Neural progenitor cell (in vitro differentiated cells): ENCODE measurements around the gene SFRP4. TPM values are rescaled to one million over a fixed set of nuclear protein-coding genes. Genes with fewer than 3 reads are reported as not detected.
"Not testable (repeated sequence)": the region's sequence is repeated elsewhere in the genome, so short reads cannot be mapped to it uniquely, and the experiment has no call there.

Experiments used
- DNase-seq: peaks from one replicate; pipeline ENCODE4 v3.0.0-alpha.2; 2016; ENCODE audit warnings: low spot score
- H2AFZ ChIP-seq: fragments of 200-600 bp; sonication (generic); replicated peaks from 2 replicates; pipeline ENCODE4 v1.6.1; 2016; ENCODE audit warnings: antibody characterized with exemption
- H3F3A ChIP-seq: fragments of 200-600 bp; sonication (generic); 2 replicates; pipeline ENCODE4 v1.6.1; 2016; ENCODE audit warnings: antibody characterized with exemption, low read depth
- H3K27ac ChIP-seq: fragments of 200-600 bp; sonication (generic); 2 replicates; pipeline ENCODE4 v1.5.1; 2016; ENCODE audit warnings: mild to moderate bottlenecking
- H3K27me3 ChIP-seq: fragments of 200-600 bp; sonication (generic); 2 replicates; pipeline ENCODE4 v1.6.1; 2016; ENCODE audit warnings: mild to moderate bottlenecking, moderate library complexity
- H3K36me3 ChIP-seq: fragments of 200-600 bp; sonication (generic); 2 replicates; pipeline ENCODE4 v1.5.1; 2016
- H3K4me1 ChIP-seq: fragments of 200-600 bp; sonication (generic); 2 replicates; pipeline ENCODE4 v1.6.1; 2016; ENCODE audit warnings: mixed run types
- H3K4me2 ChIP-seq: fragments of 200-600 bp; sonication (generic); 2 replicates; pipeline ENCODE4 v1.6.1; 2016
- H3K4me3 ChIP-seq: fragments of 200-600 bp; sonication (generic); 2 replicates; pipeline ENCODE4 v1.5.1; 2016
- H3K79me2 ChIP-seq: fragments of 200-600 bp; sonication (generic); 2 replicates; pipeline ENCODE4 v1.6.1; 2016; ENCODE audit warnings: low read depth
- H3K9ac ChIP-seq: fragments of 200-600 bp; sonication (generic); 2 replicates; pipeline ENCODE4 v1.6.1; 2016
- H3K9me3 ChIP-seq: fragments of 200-600 bp; sonication (generic); 2 replicates; pipeline ENCODE4 v1.5.1; 2016; ENCODE audit warnings: low read depth
- H4K20me1 ChIP-seq: fragments of 200-600 bp; sonication (generic); 2 replicates; pipeline ENCODE4 v1.6.1; 2016; ENCODE audit warnings: low read depth
- H3K27ac Mint-ChIP-seq: 3 replicates; pipeline ENCODE4 v1.8.0; 2021; ENCODE audit warnings: mixed read lengths
- H3K27me3 Mint-ChIP-seq: 2 replicates; pipeline ENCODE4 v1.8.0; 2022; ENCODE audit warnings: low read depth, mild to moderate bottlenecking, inconsistent platforms, moderate library complexity, mixed read lengths; ENCODE audit not compliant: insufficient read depth
- H3K36me3 Mint-ChIP-seq: 3 replicates; pipeline ENCODE4 v1.8.0; 2021; ENCODE audit warnings: mixed read lengths
- H3K4me1 Mint-ChIP-seq: 3 replicates; pipeline ENCODE4 v1.8.0; 2021; ENCODE audit warnings: mixed read lengths
- H3K4me3 Mint-ChIP-seq: 3 replicates; pipeline ENCODE4 v1.8.0; 2021; ENCODE audit warnings: mild to moderate bottlenecking, moderate library complexity, mixed read lengths
- H3K9me3 Mint-ChIP-seq: 3 replicates; pipeline ENCODE4 v1.8.0; 2020; ENCODE audit warnings: mixed read lengths
- CTCF ChIP-seq: fragments of 200-600 bp; sonication (generic); IDR thresholded peaks from 2 replicates; pipeline ENCODE4 v1.5.1; 2017; ENCODE audit warnings: antibody characterized with exemption, mild to moderate bottlenecking
- EZH2 ChIP-seq: fragments of 200-600 bp; sonication (generic); IDR thresholded peaks from 2 replicates; pipeline ENCODE4 v1.6.1; 2017; ENCODE audit warnings: antibody characterized with exemption, mild to moderate bottlenecking, moderate library complexity
- EZH2phosphoT487 ChIP-seq: fragments of 200-600 bp; sonication (generic); IDR thresholded peaks from 2 replicates; pipeline ENCODE4 v1.6.1; 2017; ENCODE audit warnings: antibody characterized with exemption
- total RNA-seq: library from RNA; depleted of rRNA; stranded (reverse); fragments of >200 nt; gene quantifications from 2 replicates; pipeline ENCODE4 v1.2.3, GENCODE V29; 2015; ENCODE audit warnings: low replicate concordance

Gene SFRP4
- total RNA-seq, 1 donor from 2014 or later = not detected

- Histone ChIP-seq H3K9ac (no peak overlapping the region), H3K4me2 (no peak overlapping the region), H3K79me2 (no peaks in the 10 kb centered on the region), H3K9me3 (no peaks in the 10 kb centered on the region), H3K36me3 (no peaks in the 10 kb centered on the region), H4K20me1 (no peaks in the 10 kb centered on the region), H2AFZ (no peak overlapping the region), H3K27ac (no peak overlapping the region), H3K27me3 (no peaks in the 10 kb centered on the region), H3F3A (no peaks in the 10 kb centered on the region), H3K4me3 (no peak overlapping the region), H3K4me1 (no peaks in the 10 kb centered on the region)
- Mint-ChIP-seq H3K27ac (no peak overlapping the region), H3K36me3 (no peaks in the 10 kb centered on the region), H3K27me3 (no peaks in the 10 kb centered on the region), H3K4me1 (no peaks in the 10 kb centered on the region), H3K9me3 (no peaks in the 10 kb centered on the region), H3K4me3 (no peak overlapping the region)
- no peak for TF ChIP-seq EZH2
- TF ChIP-seq EZH2phosphoT487 = no peak
- no peak for TF ChIP-seq CTCF
- DNase-seq = no peak
These were observed 43.9 kb upstream of the SFRP4 start for GRCh38 chr7:37960483-37960882.

- H3K27me3 Mint-ChIP-seq = peaks cover 2% of the 10 kb centered on the region
- Histone ChIP-seq H3K4me1 (no peaks in the 10 kb centered on the region), H3K4me2 (no peak overlapping the region), H3K27me3 (no peaks in the 10 kb centered on the region), H3K9ac (no peak overlapping the region), H3K4me3 (no peak overlapping the region), H2AFZ (no peak overlapping the region), H3K27ac (no peak overlapping the region), H3K79me2 (no peaks in the 10 kb centered on the region), H3K9me3 (no peaks in the 10 kb centered on the region), H4K20me1 (no peaks in the 10 kb centered on the region), H3K36me3 (no peaks in the 10 kb centered on the region), H3F3A (no peaks in the 10 kb centered on the region)
- H3K4me3 Mint-ChIP-seq = no peak overlapping the region
- no peak overlapping the region for H3K27ac Mint-ChIP-seq
- no peaks in the 10 kb centered on the region for H3K4me1 Mint-ChIP-seq
- no peaks in the 10 kb centered on the region for H3K36me3 Mint-ChIP-seq
- no peak for TF ChIP-seq EZH2
- TF ChIP-seq EZH2phosphoT487 = no peak
- TF ChIP-seq CTCF = no peak
- H3K9me3 Mint-ChIP-seq = no peaks in the 10 kb centered on the region
- DNase-seq = no peak
These were observed 40.8 kb upstream of the SFRP4 start for GRCh38 chr7:37957221-37957970.

- no peaks in the 10 kb centered on the region for H3K27me3 ChIP-seq
- H2AFZ ChIP-seq = no peak overlapping the region
- no peaks in the 10 kb centered on the region for H3K79me2 ChIP-seq
- H3K4me3 ChIP-seq = no peak overlapping the region
- no peak overlapping the region for H3K27ac Mint-ChIP-seq
- H3K4me1 Mint-ChIP-seq = no peaks in the 10 kb centered on the region
- H3K9me3 Mint-ChIP-seq = no peaks in the 10 kb centered on the region
- no peak overlapping the region for H3K4me2 ChIP-seq
- no peaks in the 10 kb centered on the region for H3F3A ChIP-seq
- H3K4me1 ChIP-seq = no peaks in the 10 kb centered on the region
- no peaks in the 10 kb centered on the region for H3K9me3 ChIP-seq
- H3K27me3 Mint-ChIP-seq = peaks cover 4% of the 10 kb centered on the region
- H3K36me3 Mint-ChIP-seq = no peaks in the 10 kb centered on the region
- H3K36me3 ChIP-seq = no peaks in the 10 kb centered on the region
- no peaks in the 10 kb centered on the region for H4K20me1 ChIP-seq
- H3K9ac ChIP-seq = no peak overlapping the region
- TF ChIP-seq CTCF (no peak), EZH2 (no peak), EZH2phosphoT487 (no peak)
- H3K27ac ChIP-seq = no peak overlapping the region
- H3K4me3 Mint-ChIP-seq = no peak overlapping the region
- DNase-seq = no peak
These were observed 40.2 kb upstream of the SFRP4 start for GRCh38 chr7:37956791-37957190.

- H3K27ac Mint-ChIP-seq, H3K4me1 Mint-ChIP-seq, H3K9me3 Mint-ChIP-seq, H4K20me1 ChIP-seq, H3F3A ChIP-seq, H3K4me1 ChIP-seq, H3K79me2 ChIP-seq, H3K36me3 ChIP-seq, H3K9ac ChIP-seq, H3K27me3 Mint-ChIP-seq, H3K27me3 ChIP-seq, H3K4me3 Mint-ChIP-seq, H3K9me3 ChIP-seq, DNase-seq, H3K36me3 Mint-ChIP-seq, H3K27ac ChIP-seq, H2AFZ ChIP-seq, H3K4me2 ChIP-seq, H3K4me3 ChIP-seq: not testable (repeated sequence)
These were observed 37.6 kb upstream of the SFRP4 start for GRCh38 chr7:37954217-37954616.
